ENCODE results near the gene ZNF22.

The ZNF22 gene

GRCh38 chr10:44983895-44984278 lies 16.8 kb upstream of the ZNF22 start:
- peaks cover 3% of the 10 kb centered on the region for H3K36me3 ChIP-seq (ENCODE audit: insufficient read depth, low read length)
- H3K4me3 ChIP-seq (ENCODE audit: low read length) = no peak overlapping the region
- no peak overlapping the region for H2AFZ ChIP-seq (ENCODE audit: low read depth, low read length)
- no peaks in the 10 kb centered on the region for H3K9me3 ChIP-seq (ENCODE audit: low read length)
- no peaks in the 10 kb centered on the region for H3K27me3 ChIP-seq (ENCODE audit: insufficient read depth, low read length)
- peaks cover 18% of the 10 kb centered on the region for H3K4me1 ChIP-seq (ENCODE audit: insufficient read depth, low read length)

GRCh38 chr10:44984671-44985101 lies 16.0 kb upstream of the ZNF22 start:
- H3K4me3 ChIP-seq (ENCODE audit: low read length) = no peak overlapping the region
- peaks cover 3% of the 10 kb centered on the region for H3K36me3 ChIP-seq (ENCODE audit: insufficient read depth, low read length)
- no peaks in the 10 kb centered on the region for H3K27me3 ChIP-seq (ENCODE audit: insufficient read depth, low read length)
- H2AFZ ChIP-seq (ENCODE audit: low read depth, low read length) = no peak overlapping the region
- H3K9me3 ChIP-seq (ENCODE audit: low read length) = no peaks in the 10 kb centered on the region
- peaks cover 11% of the 10 kb centered on the region for H3K4me1 ChIP-seq (ENCODE audit: insufficient read depth, low read length)

- H3K27me3 ChIP-seq (ENCODE audit: insufficient read depth, low read length) = no peaks in the 10 kb centered on the region
- no peaks in the 10 kb centered on the region for H3K9me3 ChIP-seq (ENCODE audit: low read length)
- H3K36me3 ChIP-seq (ENCODE audit: insufficient read depth, low read length) = peaks cover 3% of the 10 kb centered on the region
- peaks cover 9% of the 10 kb centered on the region for H3K4me1 ChIP-seq (ENCODE audit: insufficient read depth, low read length)
- H2AFZ ChIP-seq (ENCODE audit: low read depth, low read length) = no peak overlapping the region
- H3K4me3 ChIP-seq (ENCODE audit: low read length) = no peak overlapping the region
Measured at GRCh38 chr10:44985175-44985681, 15.5 kb upstream of the ZNF22 start.

GRCh38 chr10:44986179-44986578 lies 14.5 kb upstream of the ZNF22 start:
- H3K27me3 ChIP-seq (ENCODE audit: insufficient read depth, low read length) = no peaks in the 10 kb centered on the region
- no peaks in the 10 kb centered on the region for H3K9me3 ChIP-seq (ENCODE audit: low read length)
- no peak overlapping the region for H2AFZ ChIP-seq (ENCODE audit: low read depth, low read length)
- no peak overlapping the region for H3K4me3 ChIP-seq (ENCODE audit: low read length)
- no peaks in the 10 kb centered on the region for H3K4me1 ChIP-seq (ENCODE audit: insufficient read depth, low read length)
- peaks cover 3% of the 10 kb centered on the region for H3K36me3 ChIP-seq (ENCODE audit: insufficient read depth, low read length)

- H3K9me3 ChIP-seq (ENCODE audit: low read length) = no peaks in the 10 kb centered on the region
- H3K36me3 ChIP-seq (ENCODE audit: insufficient read depth, low read length) = peaks cover 3% of the 10 kb centered on the region
- no peak overlapping the region for H2AFZ ChIP-seq (ENCODE audit: low read depth, low read length)
- H3K27me3 ChIP-seq (ENCODE audit: insufficient read depth, low read length) = no peaks in the 10 kb centered on the region
- no peaks in the 10 kb centered on the region for H3K4me1 ChIP-seq (ENCODE audit: insufficient read depth, low read length)
- H3K4me3 ChIP-seq (ENCODE audit: low read length) = no peak overlapping the region
Measured at GRCh38 chr10:44986670-44987069, 14.1 kb upstream of the ZNF22 start.

- Histone ChIP-seq H3K4me1 (ENCODE audit: insufficient read depth, low read length) (no peaks in the 10 kb centered on the region), H3K36me3 (ENCODE audit: insufficient read depth, low read length) (peaks cover 3% of the 10 kb centered on the region), H2AFZ (ENCODE audit: low read depth, low read length) (no peak overlapping the region)
Measured at GRCh38 chr10:44988957-44989585, 11.7 kb upstream of the ZNF22 start.

GRCh38 chr10:44989597-44990301 lies 11.0 kb upstream of the ZNF22 start:
- H3K36me3 ChIP-seq (ENCODE audit: insufficient read depth, low read length) = peaks cover 3% of the 10 kb centered on the region
- H3K4me3 ChIP-seq (ENCODE audit: low read length) = no peak overlapping the region
- no peak overlapping the region for H2AFZ ChIP-seq (ENCODE audit: low read depth, low read length)
- H3K4me1 ChIP-seq (ENCODE audit: insufficient read depth, low read length) = no peaks in the 10 kb centered on the region
- no peaks in the 10 kb centered on the region for H3K27me3 ChIP-seq (ENCODE audit: insufficient read depth, low read length)
- H3K9me3 ChIP-seq (ENCODE audit: low read length) = no peaks in the 10 kb centered on the region

More at GRCh38 chr10:44988957-44989585, 11.7 kb upstream of the ZNF22 start:
- no peak overlapping the region for H3K4me3 ChIP-seq (ENCODE audit: low read length)
- H3K9me3 ChIP-seq (ENCODE audit: low read length) = no peaks in the 10 kb centered on the region
- H3K27me3 ChIP-seq (ENCODE audit: insufficient read depth, low read length) = no peaks in the 10 kb centered on the region

- no peaks in the 10 kb centered on the region for H3K4me1 ChIP-seq (ENCODE audit: insufficient read depth, low read length)
Measured at GRCh38 chr10:44990302-44990655, 10.4 kb upstream of the ZNF22 start.

GRCh38 chr10:44990965-44991364 lies 9.8 kb upstream of the ZNF22 start:
- Histone ChIP-seq H3K9me3 (ENCODE audit: low read length) (no peaks in the 10 kb centered on the region), H2AFZ (ENCODE audit: low read depth, low read length) (no peak overlapping the region), H3K36me3 (ENCODE audit: insufficient read depth, low read length) (peaks cover 3% of the 10 kb centered on the region), H3K4me3 (ENCODE audit: low read length) (no peak overlapping the region), H3K4me1 (ENCODE audit: insufficient read depth, low read length) (no peaks in the 10 kb centered on the region), H3K27me3 (ENCODE audit: insufficient read depth, low read length) (no peaks in the 10 kb centered on the region)

More at GRCh38 chr10:44990302-44990655, 10.4 kb upstream of the ZNF22 start:
- no peaks in the 10 kb centered on the region for H3K27me3 ChIP-seq (ENCODE audit: insufficient read depth, low read length)
- no peak overlapping the region for H2AFZ ChIP-seq (ENCODE audit: low read depth, low read length)
- H3K9me3 ChIP-seq (ENCODE audit: low read length) = no peaks in the 10 kb centered on the region
- peaks cover 3% of the 10 kb centered on the region for H3K36me3 ChIP-seq (ENCODE audit: insufficient read depth, low read length)
- no peak overlapping the region for H3K4me3 ChIP-seq (ENCODE audit: low read length)

- Histone ChIP-seq H3K4me1 (ENCODE audit: insufficient read depth, low read length) (no peaks in the 10 kb centered on the region), H3K36me3 (ENCODE audit: insufficient read depth, low read length) (no peaks in the 10 kb centered on the region), H2AFZ (ENCODE audit: low read depth, low read length) (no peak overlapping the region), H3K4me3 (ENCODE audit: low read length) (no peak overlapping the region), H3K27me3 (ENCODE audit: insufficient read depth, low read length) (no peaks in the 10 kb centered on the region), H3K9me3 (ENCODE audit: low read length) (no peaks in the 10 kb centered on the region)
Measured at GRCh38 chr10:44991571-44991970, 9.2 kb upstream of the ZNF22 start.

GRCh38 chr10:44992070-44992731 lies 8.5 kb upstream of the ZNF22 start:
- no peaks in the 10 kb centered on the region for H3K4me1 ChIP-seq (ENCODE audit: insufficient read depth, low read length)
- no peak overlapping the region for H2AFZ ChIP-seq (ENCODE audit: low read depth, low read length)
- no peaks in the 10 kb centered on the region for H3K36me3 ChIP-seq (ENCODE audit: insufficient read depth, low read length)
- H3K4me3 ChIP-seq (ENCODE audit: low read length) = no peak overlapping the region
- H3K9me3 ChIP-seq (ENCODE audit: low read length) = no peaks in the 10 kb centered on the region
- no peaks in the 10 kb centered on the region for H3K27me3 ChIP-seq (ENCODE audit: insufficient read depth, low read length)

GRCh38 chr10:44992732-44993225 lies 7.9 kb upstream of the ZNF22 start:
- H2AFZ ChIP-seq (ENCODE audit: low read depth, low read length) = no peak overlapping the region

GRCh38 chr10:44993226-44993921 lies 7.3 kb upstream of the ZNF22 start:
- Histone ChIP-seq H3K4me1 (ENCODE audit: insufficient read depth, low read length) (no peaks in the 10 kb centered on the region), H3K27me3 (ENCODE audit: insufficient read depth, low read length) (no peaks in the 10 kb centered on the region), H3K36me3 (ENCODE audit: insufficient read depth, low read length) (no peaks in the 10 kb centered on the region), H2AFZ (ENCODE audit: low read depth, low read length) (no peak overlapping the region), H3K4me3 (ENCODE audit: low read length) (no peak overlapping the region), H3K9me3 (ENCODE audit: low read length) (no peaks in the 10 kb centered on the region)

More at GRCh38 chr10:44992732-44993225, 7.9 kb upstream of the ZNF22 start:
- H3K27me3 ChIP-seq (ENCODE audit: insufficient read depth, low read length) = no peaks in the 10 kb centered on the region
- H3K36me3 ChIP-seq (ENCODE audit: insufficient read depth, low read length) = no peaks in the 10 kb centered on the region
- no peaks in the 10 kb centered on the region for H3K4me1 ChIP-seq (ENCODE audit: insufficient read depth, low read length)
- no peaks in the 10 kb centered on the region for H3K9me3 ChIP-seq (ENCODE audit: low read length)
- no peak overlapping the region for H3K4me3 ChIP-seq (ENCODE audit: low read length)

Data from neuron (in vitro differentiated cells).